ENCODE measurements around the gene KIAA1614. TPM values are rescaled to one million over a fixed set of nuclear protein-coding genes. Genes with fewer than 3 reads are reported as not detected.

KIAA1614 gene
- total RNA-seq, 1 donor from 2014 or later: 0.79 TPM

- FAIRE-seq: no peak
- no peak for TF ChIP-seq CTCF (IDR thresholded peaks at IDR 0.05; ENCODE audit: insufficient read depth, low read length, severe bottlenecking)
- peak; percentile 53 for DNase-seq (ENCODE audit: low read depth)
- no peaks in the 10 kb centered on the region for H3K27me3 ChIP-seq (ENCODE audit: control insufficient read depth, insufficient read depth, low read length)
- H3K36me3 ChIP-seq (ENCODE audit: control insufficient read depth, insufficient read depth, low read length): no peaks in the 10 kb centered on the region
- H3K4me3 ChIP-seq (ENCODE audit: low read depth, low read length): no peak overlapping the region
These were observed 10.5 kb downstream of the KIAA1614 start for GRCh38 chr1:180923021-180923841.

GRCh38 chr1:180923887-180924286 lies 11.2 kb downstream of the KIAA1614 start:
- DNase-seq (ENCODE audit: low read depth): no peak
- H3K36me3 ChIP-seq (ENCODE audit: control insufficient read depth, insufficient read depth, low read length): no peaks in the 10 kb centered on the region
- no peak overlapping the region for H3K4me3 ChIP-seq (ENCODE audit: low read depth, low read length)
- H3K27me3 ChIP-seq (ENCODE audit: control insufficient read depth, insufficient read depth, low read length): no peaks in the 10 kb centered on the region
- no peak for TF ChIP-seq CTCF (IDR thresholded peaks at IDR 0.05; ENCODE audit: insufficient read depth, low read length, severe bottlenecking)
- FAIRE-seq: no peak

GRCh38 chr1:180924939-180925338 lies 12.2 kb downstream of the KIAA1614 start:
- Histone ChIP-seq H3K4me3 (ENCODE audit: low read depth, low read length) (no peak overlapping the region), H3K36me3 (ENCODE audit: control insufficient read depth, insufficient read depth, low read length) (no peaks in the 10 kb centered on the region), H3K27me3 (ENCODE audit: control insufficient read depth, insufficient read depth, low read length) (no peaks in the 10 kb centered on the region)
- no peak for TF ChIP-seq CTCF (IDR thresholded peaks at IDR 0.05; ENCODE audit: insufficient read depth, low read length, severe bottlenecking)
- FAIRE-seq: no peak
- no peak for DNase-seq (ENCODE audit: low read depth)

GRCh38 chr1:180925471-180926051 lies 12.9 kb downstream of the KIAA1614 start:
- TF ChIP-seq CTCF (IDR thresholded peaks at IDR 0.05; ENCODE audit: insufficient read depth, low read length, severe bottlenecking): no peak
- H3K36me3 ChIP-seq (ENCODE audit: control insufficient read depth, insufficient read depth, low read length): no peaks in the 10 kb centered on the region
- FAIRE-seq (no peak), DNase-seq (ENCODE audit: low read depth) (no peak)
- no peak overlapping the region for H3K4me3 ChIP-seq (ENCODE audit: low read depth, low read length)
- no peaks in the 10 kb centered on the region for H3K27me3 ChIP-seq (ENCODE audit: control insufficient read depth, insufficient read depth, low read length)

- Histone ChIP-seq H3K36me3 (ENCODE audit: control insufficient read depth, insufficient read depth, low read length) (no peaks in the 10 kb centered on the region), H3K4me3 (ENCODE audit: low read depth, low read length) (no peak overlapping the region), H3K27me3 (ENCODE audit: control insufficient read depth, insufficient read depth, low read length) (no peaks in the 10 kb centered on the region)
- DNase-seq (ENCODE audit: low read depth): no peak
- no peak for TF ChIP-seq CTCF (IDR thresholded peaks at IDR 0.05; ENCODE audit: insufficient read depth, low read length, severe bottlenecking)
- no peak for FAIRE-seq
These were observed 13.7 kb downstream of the KIAA1614 start for GRCh38 chr1:180926164-180926981.

Data from bronchial epithelial cell (primary cell).